Hepatocyte (in vitro differentiated cells): ENCODE results near the gene ZFYVE16.

Experiments
- CTCF ChIP-seq: fragments of 200-600 bp; sonication (generic); IDR thresholded peaks from 2 replicates; pipeline ENCODE4 v1.5.1; 2016; ENCODE audit warnings: antibody characterized with exemption, mild to moderate bottlenecking; ENCODE audit not compliant: poor library complexity
- EZH2 ChIP-seq: fragments of 200-600 bp; sonication (generic); IDR thresholded peaks from 2 replicates; pipeline ENCODE4 v1.6.1; 2016; ENCODE audit warnings: antibody characterized with exemption, mild to moderate bottlenecking, borderline replicate concordance

GRCh38 chr5:80403782-80404181 lies 4.1 kb upstream of the ZFYVE16 start:
- no peak for TF ChIP-seq CTCF
- no peak for TF ChIP-seq EZH2
